ENCODE measurements around the gene FMC1. TPM values are rescaled to one million over a fixed set of nuclear protein-coding genes. Genes with fewer than 3 reads are reported as not detected.

FMC1 gene
- polyA plus RNA-seq, 1 donor (not counting 4 experiments of a cell fraction or from before 2014, with no cell fraction given) = 7.8 TPM

DNA sequence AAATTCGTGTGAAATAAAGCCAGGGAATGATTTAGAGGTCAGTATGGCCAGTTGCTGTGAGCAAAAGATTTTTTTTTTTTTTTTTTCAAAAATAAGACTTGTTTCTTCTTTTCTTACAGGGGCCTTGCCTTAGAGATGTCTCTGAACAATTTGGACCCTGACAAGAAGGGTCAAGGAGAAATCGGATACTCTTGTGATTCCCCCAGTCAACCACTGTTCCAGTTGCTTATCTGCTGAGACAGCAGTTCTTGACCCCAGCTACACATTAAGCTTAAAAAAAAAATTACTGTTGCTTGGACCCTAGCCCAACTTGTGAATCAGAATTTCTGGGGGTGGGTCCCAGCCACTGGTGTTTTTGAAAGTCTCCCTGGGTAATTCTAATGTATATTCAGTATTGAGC, 12.0 kb upstream of the FMC1 start:
- H3K4me3 ChIP-seq (ENCODE audit: control insufficient read depth in 2 of 3, extremely low read depth in 1 of 3, insufficient read depth in 2 of 3, low read depth in 1 of 3, low read length in 3 of 3) = no peak overlapping the region
- no peak for FAIRE-seq
- no peak for DNase-seq (ENCODE audit: low read depth, low spot score)
- no peak overlapping the region for H3K27ac ChIP-seq (ENCODE audit: control insufficient read depth, insufficient read depth, low read length)
- no peaks in the 10 kb centered on the region for H3K4me1 ChIP-seq (ENCODE audit: control insufficient read depth, extremely low read depth, insufficient read depth, low read length)
- H3K27me3 ChIP-seq (ENCODE audit: control insufficient read depth, extremely low read depth, insufficient read depth, low read length) = no peaks in the 10 kb centered on the region
- TF ChIP-seq, protein P1, sequence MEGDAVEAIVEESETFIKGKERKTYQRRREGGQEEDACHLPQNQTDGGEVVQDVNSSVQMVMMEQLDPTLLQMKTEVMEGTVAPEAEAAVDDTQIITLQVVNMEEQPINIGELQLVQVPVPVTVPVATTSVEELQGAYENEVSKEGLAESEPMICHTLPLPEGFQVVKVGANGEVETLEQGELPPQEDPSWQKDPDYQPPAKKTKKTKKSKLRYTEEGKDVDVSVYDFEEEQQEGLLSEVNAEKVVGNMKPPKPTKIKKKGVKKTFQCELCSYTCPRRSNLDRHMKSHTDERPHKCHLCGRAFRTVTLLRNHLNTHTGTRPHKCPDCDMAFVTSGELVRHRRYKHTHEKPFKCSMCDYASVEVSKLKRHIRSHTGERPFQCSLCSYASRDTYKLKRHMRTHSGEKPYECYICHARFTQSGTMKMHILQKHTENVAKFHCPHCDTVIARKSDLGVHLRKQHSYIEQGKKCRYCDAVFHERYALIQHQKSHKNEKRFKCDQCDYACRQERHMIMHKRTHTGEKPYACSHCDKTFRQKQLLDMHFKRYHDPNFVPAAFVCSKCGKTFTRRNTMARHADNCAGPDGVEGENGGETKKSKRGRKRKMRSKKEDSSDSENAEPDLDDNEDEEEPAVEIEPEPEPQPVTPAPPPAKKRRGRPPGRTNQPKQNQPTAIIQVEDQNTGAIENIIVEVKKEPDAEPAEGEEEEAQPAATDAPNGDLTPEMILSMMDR (optimal IDR thresholded peaks at IDR 0.05 in 1 of 3, IDR thresholded peaks at IDR 0.05 in 1 of 3, conservative IDR thresholded peaks at IDR 0.05 in 1 of 3; ENCODE audit: extremely low read depth in 1 of 3, insufficient read depth in 2 of 3, low read length in 3 of 3) = no peak
- no peak for TF ChIP-seq EZH2 (IDR thresholded peaks at IDR 0.05; ENCODE audit: low read length)
- no peaks in the 10 kb centered on the region for H4K20me1 ChIP-seq (ENCODE audit: control insufficient read depth, extremely low read depth, insufficient read depth, low read length)
- H3K9me3 ChIP-seq (ENCODE audit: control insufficient read depth, low read depth, low read length) = no peaks in the 10 kb centered on the region
- no peaks in the 10 kb centered on the region for H3K9me1 ChIP-seq (ENCODE audit: control insufficient read depth, extremely low read depth, insufficient read depth, low read length)
- H2AFZ ChIP-seq (ENCODE audit: control insufficient read depth, low read length) = no peak overlapping the region
- H3K4me2 ChIP-seq (ENCODE audit: control insufficient read depth, extremely low read depth, insufficient read depth, low read depth, low read length) = no peak overlapping the region
- no peaks in the 10 kb centered on the region for H3K36me3 ChIP-seq (ENCODE audit: control insufficient read depth in 2 of 2, extremely low read depth in 1 of 2, insufficient read depth in 2 of 2, low read length in 2 of 2)
- no peak overlapping the region for H3K9ac ChIP-seq (ENCODE audit: control insufficient read depth, extremely low read depth, insufficient read depth, low read length)
- dilution Hi-C loops (cut with MboI; ENCODE audit: extremely low pct_ligation_motif_present, low sequenced_read_pairs) = no loop called here
- no peaks in the 10 kb centered on the region for H3K79me2 ChIP-seq (ENCODE audit: control insufficient read depth, insufficient read depth, low read length)

DNA sequence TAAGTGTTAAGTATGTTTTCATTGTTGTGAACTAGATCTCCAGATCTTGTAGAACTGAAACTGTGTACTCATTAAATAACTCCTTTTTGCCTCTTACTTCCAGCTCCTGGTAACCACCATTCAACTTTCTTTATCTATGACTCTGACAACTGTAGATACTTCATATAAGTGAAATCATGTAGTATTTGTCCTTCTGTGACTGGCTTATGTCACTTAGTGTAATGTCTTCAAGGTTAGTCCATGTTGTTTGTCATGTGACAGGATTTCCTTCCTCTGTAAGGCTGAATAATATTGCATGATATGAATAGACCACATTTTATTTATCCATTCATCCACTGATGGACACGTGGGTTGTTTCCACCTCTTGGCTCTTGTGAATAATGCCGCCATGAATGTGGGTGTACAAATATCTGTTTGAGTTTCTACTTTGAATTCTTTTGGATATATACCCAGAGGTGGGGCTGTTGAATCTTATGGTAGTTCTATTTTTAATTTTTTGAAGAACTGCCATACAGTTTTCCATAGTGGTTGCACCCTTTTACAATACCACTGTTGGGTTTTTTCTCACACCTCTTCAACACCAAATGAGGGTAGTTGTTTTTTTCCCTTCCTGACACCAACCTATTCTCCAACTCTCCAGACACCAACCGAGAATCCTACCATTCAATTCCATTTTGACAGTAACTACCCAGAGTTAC, 10.7 kb upstream of the FMC1 start:
- Histone ChIP-seq H3K9me1 (ENCODE audit: control insufficient read depth, extremely low read depth, insufficient read depth, low read length) (no peaks in the 10 kb centered on the region), H3K9me3 (ENCODE audit: control insufficient read depth, low read depth, low read length) (no peaks in the 10 kb centered on the region), H3K27ac (ENCODE audit: control insufficient read depth, insufficient read depth, low read length) (no peak overlapping the region), H3K36me3 (ENCODE audit: control insufficient read depth in 2 of 2, extremely low read depth in 1 of 2, insufficient read depth in 2 of 2, low read length in 2 of 2) (no peaks in the 10 kb centered on the region), H3K79me2 (ENCODE audit: control insufficient read depth, insufficient read depth, low read length) (no peaks in the 10 kb centered on the region), H2AFZ (ENCODE audit: control insufficient read depth, low read length) (no peak overlapping the region), H3K4me1 (ENCODE audit: control insufficient read depth, extremely low read depth, insufficient read depth, low read length) (no peaks in the 10 kb centered on the region), H3K4me2 (ENCODE audit: control insufficient read depth, extremely low read depth, insufficient read depth, low read depth, low read length) (no peak overlapping the region), H3K27me3 (ENCODE audit: control insufficient read depth, extremely low read depth, insufficient read depth, low read length) (no peaks in the 10 kb centered on the region), H3K4me3 (ENCODE audit: control insufficient read depth in 2 of 3, extremely low read depth in 1 of 3, insufficient read depth in 2 of 3, low read depth in 1 of 3, low read length in 3 of 3) (no peak overlapping the region), H4K20me1 (ENCODE audit: control insufficient read depth, extremely low read depth, insufficient read depth, low read length) (no peaks in the 10 kb centered on the region), H3K9ac (ENCODE audit: control insufficient read depth, extremely low read depth, insufficient read depth, low read length) (no peak overlapping the region)
- TF ChIP-seq, protein P1 (optimal IDR thresholded peaks at IDR 0.05 in 1 of 3, IDR thresholded peaks at IDR 0.05 in 1 of 3, conservative IDR thresholded peaks at IDR 0.05 in 1 of 3; ENCODE audit: extremely low read depth in 1 of 3, insufficient read depth in 2 of 3, low read length in 3 of 3) = no peak
- no peak for TF ChIP-seq EZH2 (IDR thresholded peaks at IDR 0.05; ENCODE audit: low read length)
- dilution Hi-C loops (cut with MboI; ENCODE audit: extremely low pct_ligation_motif_present, low sequenced_read_pairs) = no loop called here
- no peak for DNase-seq (ENCODE audit: low read depth, low spot score)
- FAIRE-seq = no peak

Measured in keratinocyte (primary cell).